Adrenal gland (tissue), 12 donors: ENCODE measurements around the gene APLP2. TPM values are rescaled to one million over a fixed set of nuclear protein-coding genes. Genes with fewer than 3 reads are reported as not detected.

Experiments used
- DNase-seq, 7 donors: peaks; one replicate each; pipeline ENCODE4 v3.0.0-alpha.2; 2019 to 2020
- H3K27ac ChIP-seq, 5 donors: fragments of 200-600 bp; sonication (generic) in 4 of 5; 1 replicate in 3 of 5; 2 replicates in 2 of 5; pipeline versions ENCODE4 v1.5.1 to v1.8.0; 2016 to 2020; ENCODE audit warnings: mild to moderate bottlenecking in 1 of 5
- H3K27me3 ChIP-seq: fragments of 200-600 bp; 2 replicates; pipeline ENCODE4 v1.8.0; 2021
- H3K36me3 ChIP-seq, 2 donors: fragments of 200-600 bp; replicated peaks in 1 of 2; 1 replicate in 1 of 2; 2 replicates in 1 of 2; pipeline versions ENCODE4 v1.5.1 to v1.8.0; 2018 to 2022
- H3K4me1 ChIP-seq, 2 donors: fragments of 200-600 bp; replicated peaks in 1 of 2; 1 replicate in 1 of 2; 2 replicates in 1 of 2; pipeline versions ENCODE4 v1.5.1 to v1.8.0; 2018 to 2021
- H3K4me3 ChIP-seq, 4 donors: fragments of 200-600 bp; sonication (generic) in 3 of 4; one replicate each; pipeline ENCODE4 v1.5.1; 2016 to 2018
- H3K9me3 ChIP-seq, 3 donors: fragments of 200-600 bp; sonication (generic) in 1 of 3; replicated peaks in 1 of 3; 1 replicate in 2 of 3; 2 replicates in 1 of 3; pipeline versions ENCODE4 v1.5.1 to v1.8.0; 2016 to 2021
- POLR2A ChIP-seq, 2 donors: fragments of 450-650 bp; IDR thresholded peaks; one replicate each; pipeline ENCODE4 v1.6.1; 2017; ENCODE audit warnings: antibody characterized with exemption in 2 of 2, mild to moderate bottlenecking in 2 of 2, moderate library complexity in 1 of 2
- WGBS, 4 donors: extraction: QIAGEN DNeasy Blood & Tissue Kit in 2 of 4; methylation state at CpG; one replicate each; pipeline versions ENCODE4 v1.1.5 to v1.1.7; 2013 to 2017; 5-methylcytosine and 5-hydroxymethylcytosine counted together
- intact Hi-C, 2 donors: fragments of 100-400 bp; cut with DNase I; formaldehyde crosslinking; loops; one replicate each; pipeline versions ENCODE4 v1.14.1 to v1.15.0; 2022 to 2023
- polyA plus RNA-seq, 3 donors: library from polyadenylated mRNA; stranded (reverse); fragments of 200-250 nt in 2 of 3; fragments of 350-450 nt in 1 of 3; fragmentation: Illumina TruSeq in 1 of 3; extraction: RNeasy Lipid Tissue Mini Kit (QIAGEN cat#74804) in 1 of 3; gene quantifications; one replicate each; pipeline ENCODE4 v1.2.3, GENCODE V29; 2013 to 2014
- total RNA-seq, 9 donors: library from RNA; depleted of rRNA in 4 of 9; stranded (reverse); fragments of >200 nt in 4 of 9; fragments of 120-200 nt in 1 of 9; fragmentation: NEBNext Ultra II Directional in 1 of 9; extraction: Animal tissue kit (Norgen Biotek cat#: 25700) in 1 of 9; gene quantifications; one replicate each; pipeline versions ENCODE4 v1.1.0 to v1.2.4, GENCODE V29; 2013 to 2023
- TF ChIP-seq, protein P1 (sequence below), 6 experiments: fragments of 450-650 bp in 4 of 6; fragments of 200-600 bp in 2 of 6; sonication (generic) in 1 of 6; IDR thresholded peaks; 1 replicate in 5 of 6; 2 replicates in 1 of 6; pipeline versions ENCODE4 v1.5.1 to v1.8.0; 2016 to 2021; ENCODE audit warnings: antibody characterized with exemption in 6 of 6, mild to moderate bottlenecking in 2 of 6, moderate library complexity in 1 of 6
- donor health status: healthy with polysubstance abuse.
- donor health status: Bipolar disorder and iron deficiency.
- donor health status: DM: yes; HTN: yes; CAD: no.
- donor health status: DM: no; HTN: no; CAD: no.
- donor health status: DM: no; HTN: no; CAD: no.
- donor health status: DM: yes; HTN: yes; CAD: no.

Gene APLP2
- total and polyA plus RNA-seq, 12 donors: 85.0 to 374 (median 273) TPM

DNA sequence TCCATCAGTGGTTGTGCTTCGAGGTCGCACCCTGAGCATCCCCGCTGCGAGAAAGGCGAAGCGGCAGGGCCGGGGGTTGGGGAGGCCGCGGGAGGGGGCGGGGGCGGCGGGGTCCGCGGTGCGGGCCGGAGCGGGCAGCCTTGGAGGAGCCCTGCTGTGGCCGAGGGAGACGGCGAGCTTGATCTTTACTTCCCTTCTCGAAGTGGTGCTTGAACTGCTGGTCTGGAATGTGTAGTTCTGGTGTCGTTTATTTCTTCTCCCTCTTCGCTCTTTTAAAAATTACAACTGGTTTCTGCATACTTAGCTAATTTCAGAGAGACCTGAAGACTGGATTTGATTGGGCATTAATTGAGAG, 1.1 kb downstream of the APLP2 start:
- TF ChIP-seq POLR2A (IDR thresholded peaks at IDR 0.05): no peak
- TF ChIP-seq, protein P1, sequence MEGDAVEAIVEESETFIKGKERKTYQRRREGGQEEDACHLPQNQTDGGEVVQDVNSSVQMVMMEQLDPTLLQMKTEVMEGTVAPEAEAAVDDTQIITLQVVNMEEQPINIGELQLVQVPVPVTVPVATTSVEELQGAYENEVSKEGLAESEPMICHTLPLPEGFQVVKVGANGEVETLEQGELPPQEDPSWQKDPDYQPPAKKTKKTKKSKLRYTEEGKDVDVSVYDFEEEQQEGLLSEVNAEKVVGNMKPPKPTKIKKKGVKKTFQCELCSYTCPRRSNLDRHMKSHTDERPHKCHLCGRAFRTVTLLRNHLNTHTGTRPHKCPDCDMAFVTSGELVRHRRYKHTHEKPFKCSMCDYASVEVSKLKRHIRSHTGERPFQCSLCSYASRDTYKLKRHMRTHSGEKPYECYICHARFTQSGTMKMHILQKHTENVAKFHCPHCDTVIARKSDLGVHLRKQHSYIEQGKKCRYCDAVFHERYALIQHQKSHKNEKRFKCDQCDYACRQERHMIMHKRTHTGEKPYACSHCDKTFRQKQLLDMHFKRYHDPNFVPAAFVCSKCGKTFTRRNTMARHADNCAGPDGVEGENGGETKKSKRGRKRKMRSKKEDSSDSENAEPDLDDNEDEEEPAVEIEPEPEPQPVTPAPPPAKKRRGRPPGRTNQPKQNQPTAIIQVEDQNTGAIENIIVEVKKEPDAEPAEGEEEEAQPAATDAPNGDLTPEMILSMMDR (IDR thresholded peaks at IDR 0.05): no peak
- H3K4me1 ChIP-seq: peaks cover 7 to 16% of the 10 kb centered on the region in 2 donors
- peak overlapping the region in 4 of 5 donors; percentile 58 to 96 (median 96) for H3K27ac ChIP-seq
- no peaks in the 10 kb centered on the region for H3K9me3 ChIP-seq
- H3K4me3 ChIP-seq: peak overlapping the region in 3 of 4 donors; percentile 64 to 98 (median 77)
- DNase-seq: peak in 3 of 7 donors; percentile 36 to 48 (median 38)
- intact Hi-C loops: loop anchor here (10.0 kb wide), 1 partner anchor 54 kb away; no protein-coding TSS in a partner anchor
- H3K27me3 ChIP-seq: no peaks in the 10 kb centered on the region
- 0 to 2% (median 1%) methylated on average over 6 to 23 of the region's 23 CpGs for WGBS, 4 donors
- no peaks in the 10 kb centered on the region for H3K36me3 ChIP-seq

DNA sequence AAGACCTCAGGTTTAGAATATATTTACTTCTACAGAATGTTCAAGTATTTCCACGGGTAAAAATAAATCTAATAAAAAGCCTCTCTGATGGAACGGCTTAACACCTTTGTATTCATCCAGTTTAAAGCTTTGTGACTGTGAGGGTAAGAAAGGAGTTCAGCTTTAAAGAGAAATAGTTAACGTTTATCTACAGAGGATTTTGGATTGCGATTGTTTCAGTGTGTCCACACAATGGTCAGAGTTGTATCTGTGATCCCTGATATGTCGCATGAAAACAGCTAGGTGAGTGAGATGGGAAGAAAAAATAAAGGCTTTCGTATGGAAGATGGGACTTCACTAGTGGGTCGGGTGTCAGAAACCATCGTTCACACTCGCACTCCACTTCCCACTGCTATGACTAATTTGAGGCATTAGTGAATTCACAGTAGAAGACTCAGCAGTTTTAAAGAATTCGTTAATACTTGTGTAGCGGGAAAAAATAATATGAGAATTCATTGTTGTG, 1.6 kb downstream of the APLP2 start:
- DNase-seq: peak in 1 of 7 donors; percentile 11
- H3K36me3 ChIP-seq: no peaks in the 10 kb centered on the region
- H3K4me3 ChIP-seq: peak overlapping the region in 2 of 4 donors; percentile 77 to 98
- intact Hi-C loops: loop anchor here (10.0 kb wide), 1 partner anchor 54 kb away; no protein-coding TSS in a partner anchor
- TF ChIP-seq, protein P1 (IDR thresholded peaks at IDR 0.05): no peak
- no peak for TF ChIP-seq POLR2A (IDR thresholded peaks at IDR 0.05)
- peaks cover 7 to 16% of the 10 kb centered on the region in 2 donors for H3K4me1 ChIP-seq
- H3K27ac ChIP-seq: peak overlapping the region in 3 of 5 donors; percentile 95 to 96 (median 96)
- WGBS, 4 donors: 22 to 37% (median 27%) methylated on average over 11 of the region's 11 CpGs
- no peaks in the 10 kb centered on the region for H3K9me3 ChIP-seq
- no peaks in the 10 kb centered on the region for H3K27me3 ChIP-seq

DNA sequence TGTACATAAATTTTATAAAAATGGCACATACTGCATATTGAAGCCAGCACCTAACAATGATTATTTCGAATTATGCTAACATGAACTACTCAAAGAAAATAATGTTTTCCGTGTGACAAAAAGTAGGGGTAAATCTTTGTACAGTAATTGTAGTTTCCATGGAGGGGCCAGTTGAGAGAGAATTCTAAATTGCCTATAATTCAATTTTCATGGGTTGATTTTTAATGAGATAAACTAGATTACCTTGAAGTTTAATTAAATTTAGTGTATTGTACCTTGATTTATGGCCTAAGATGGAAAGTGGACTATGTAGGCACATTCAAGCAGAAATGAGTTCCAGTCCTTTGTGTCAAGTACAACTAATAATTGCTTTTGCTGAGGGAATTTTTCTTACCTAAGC, 5.0 kb downstream of the APLP2 start:
- intact Hi-C loops: loop anchor here (10.0 kb wide), 1 partner anchor 50 kb away; no protein-coding TSS in a partner anchor
- Histone ChIP-seq H3K4me3 (no peak overlapping the region), H3K27me3 (no peaks in the 10 kb centered on the region), H3K36me3 (no peaks in the 10 kb centered on the region), H3K4me1 (peaks cover 0 to 19% of the 10 kb centered on the region in 2 donors), H3K9me3 (no peaks in the 10 kb centered on the region), H3K27ac (no peak overlapping the region)
- TF ChIP-seq, protein P1 (IDR thresholded peaks at IDR 0.05): no peak
- TF ChIP-seq POLR2A (IDR thresholded peaks at IDR 0.05): no peak
- 94 to 100% (median 99%) methylated on average over 2 of the region's 2 CpGs for WGBS, 4 donors
- no peak for DNase-seq

DNA sequence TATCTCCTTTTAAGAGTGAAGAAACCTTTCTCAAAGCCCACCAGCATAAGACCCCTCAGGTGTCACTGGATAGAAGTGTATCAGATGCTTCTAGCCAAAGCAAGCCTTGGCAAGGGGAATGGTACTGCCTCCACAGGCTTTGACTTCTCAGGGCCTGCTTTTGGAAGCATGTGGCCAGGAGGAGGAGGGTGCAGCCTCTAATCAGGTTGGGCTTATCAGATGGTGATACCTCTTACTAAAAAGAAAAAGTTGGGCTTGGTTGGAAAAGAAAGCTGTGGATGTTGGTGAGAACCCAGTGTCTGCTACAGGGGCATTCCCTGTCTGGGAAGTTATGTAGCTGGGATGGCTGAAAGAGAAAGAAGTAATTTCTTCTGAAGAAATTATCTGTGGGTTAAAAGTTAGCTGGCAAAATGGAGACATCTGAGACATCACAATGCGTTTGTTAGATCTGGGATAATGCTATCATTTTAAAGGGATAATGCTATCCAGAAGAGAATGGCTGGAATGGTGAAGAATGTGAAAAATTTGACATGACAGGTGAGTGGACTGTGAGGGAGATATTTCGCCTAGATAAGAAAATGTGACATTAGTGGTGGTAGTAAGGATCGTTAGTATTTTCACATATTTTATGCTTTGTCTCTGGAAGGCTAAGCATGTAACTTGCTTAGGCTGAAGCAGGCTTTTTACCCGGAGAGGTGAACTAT, 7.2 kb downstream of the APLP2 start:
- 81 to 86% (median 83%) methylated on average over 4 of the region's 4 CpGs for WGBS, 4 donors
- no peaks in the 10 kb centered on the region for H3K36me3 ChIP-seq
- H3K4me1 ChIP-seq: peaks cover 0 to 20% of the 10 kb centered on the region in 2 donors
- intact Hi-C loops: loop anchor here (10.0 kb wide), 1 partner anchor 48 kb away; no protein-coding TSS in a partner anchor
- H3K27me3 ChIP-seq: no peaks in the 10 kb centered on the region
- TF ChIP-seq, protein P1 (IDR thresholded peaks at IDR 0.05): no peak
- no peak for TF ChIP-seq POLR2A (IDR thresholded peaks at IDR 0.05)
- no peak overlapping the region for H3K27ac ChIP-seq
- no peaks in the 10 kb centered on the region for H3K9me3 ChIP-seq
- no peak overlapping the region for H3K4me3 ChIP-seq
- DNase-seq: no peak
